ENCODE results near the gene BRINP3. TPM values are rescaled to one million over a fixed set of nuclear protein-coding genes. Genes with fewer than 3 reads are reported as not detected.
A peak's percentile ranks its signal among the peaks of the same experiment; 100 is the strongest.

The BRINP3 gene
- total RNA-seq, 2 donors from 2014 or later, result 19.1 to 19.6 TPM

GRCh38 chr1:190474010-190474409 lies 3.7 kb downstream of the BRINP3 start:
- Histone ChIP-seq H3K36me3 (no peaks in the 10 kb centered on the region), H3K27me3 (no peaks in the 10 kb centered on the region), H3K9ac (ENCODE audit: low read depth in 2 of 2, low read length in 2 of 2) (peak overlapping the region in 1 of 2 donors; percentile 96), H3K9me3 (no peaks in the 10 kb centered on the region), H3K4me1 (no peaks in the 10 kb centered on the region), H3K27ac (peak overlapping the region; percentile 81), H3K4me3 (peak overlapping the region; percentile 33)
- TF ChIP-seq, protein P1, sequence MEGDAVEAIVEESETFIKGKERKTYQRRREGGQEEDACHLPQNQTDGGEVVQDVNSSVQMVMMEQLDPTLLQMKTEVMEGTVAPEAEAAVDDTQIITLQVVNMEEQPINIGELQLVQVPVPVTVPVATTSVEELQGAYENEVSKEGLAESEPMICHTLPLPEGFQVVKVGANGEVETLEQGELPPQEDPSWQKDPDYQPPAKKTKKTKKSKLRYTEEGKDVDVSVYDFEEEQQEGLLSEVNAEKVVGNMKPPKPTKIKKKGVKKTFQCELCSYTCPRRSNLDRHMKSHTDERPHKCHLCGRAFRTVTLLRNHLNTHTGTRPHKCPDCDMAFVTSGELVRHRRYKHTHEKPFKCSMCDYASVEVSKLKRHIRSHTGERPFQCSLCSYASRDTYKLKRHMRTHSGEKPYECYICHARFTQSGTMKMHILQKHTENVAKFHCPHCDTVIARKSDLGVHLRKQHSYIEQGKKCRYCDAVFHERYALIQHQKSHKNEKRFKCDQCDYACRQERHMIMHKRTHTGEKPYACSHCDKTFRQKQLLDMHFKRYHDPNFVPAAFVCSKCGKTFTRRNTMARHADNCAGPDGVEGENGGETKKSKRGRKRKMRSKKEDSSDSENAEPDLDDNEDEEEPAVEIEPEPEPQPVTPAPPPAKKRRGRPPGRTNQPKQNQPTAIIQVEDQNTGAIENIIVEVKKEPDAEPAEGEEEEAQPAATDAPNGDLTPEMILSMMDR (IDR thresholded peaks at IDR 0.05), result no peak
- no peak for DNase-seq
- intact Hi-C loops (cut with DNase I), result no loop called here

DNA sequence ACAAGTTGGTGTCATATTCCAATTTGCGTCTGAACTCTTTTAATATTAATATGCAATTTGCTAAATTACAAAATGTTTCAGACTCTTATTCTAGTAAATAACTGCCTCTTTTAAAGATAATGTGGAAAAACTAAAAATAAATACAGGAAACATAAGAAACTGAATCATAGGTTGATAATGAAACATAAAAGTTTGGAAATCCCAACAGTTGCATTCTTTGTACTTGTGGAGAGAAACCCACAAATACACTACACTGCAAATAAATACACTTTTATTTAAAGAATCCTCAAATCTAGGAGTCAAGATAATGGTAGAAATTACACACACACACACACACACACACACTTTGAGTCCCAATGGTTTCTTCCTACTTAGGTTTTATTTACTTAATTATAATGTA lies 5.2 kb downstream of the BRINP3 start:
- DNase-seq, result no peak
- Histone ChIP-seq H3K27ac (no peak overlapping the region), H3K4me1 (no peaks in the 10 kb centered on the region), H3K9me3 (no peaks in the 10 kb centered on the region), H3K9ac (ENCODE audit: low read depth in 2 of 2, low read length in 2 of 2) (peak overlapping the region in 1 of 2 donors; percentile 34), H3K4me3 (peak overlapping the region; percentile 33), H3K36me3 (no peaks in the 10 kb centered on the region), H3K27me3 (no peaks in the 10 kb centered on the region)
- intact Hi-C loops (cut with DNase I), result no loop called here
- TF ChIP-seq, protein P1 (IDR thresholded peaks at IDR 0.05), result no peak

GRCh38 chr1:190472042-190472441 lies 5.6 kb downstream of the BRINP3 start:
- Histone ChIP-seq H3K27ac (no peak overlapping the region), H3K4me3 (peak overlapping the region; percentile 33)
- DNase-seq, result no peak

GRCh38 chr1:190464690-190465089 lies 13.0 kb downstream of the BRINP3 start:
- Histone ChIP-seq H3K4me3 (no peak overlapping the region), H3K4me1 (no peaks in the 10 kb centered on the region), H3K9ac (ENCODE audit: low read depth in 2 of 2, low read length in 2 of 2) (no peak overlapping the region), H3K27ac (no peak overlapping the region), H3K36me3 (no peaks in the 10 kb centered on the region), H3K27me3 (no peaks in the 10 kb centered on the region), H3K9me3 (no peaks in the 10 kb centered on the region)
- no peak for DNase-seq
- TF ChIP-seq, protein P1 (IDR thresholded peaks at IDR 0.05), result no peak
- intact Hi-C loops (cut with DNase I), result no loop called here

More at GRCh38 chr1:190472042-190472441, 5.6 kb downstream of the BRINP3 start:
- intact Hi-C loops (cut with DNase I), result no loop called here
- Histone ChIP-seq H3K9me3 (no peaks in the 10 kb centered on the region), H3K27me3 (no peaks in the 10 kb centered on the region), H3K36me3 (no peaks in the 10 kb centered on the region), H3K4me1 (no peaks in the 10 kb centered on the region), H3K9ac (ENCODE audit: low read depth in 2 of 2, low read length in 2 of 2) (no peak overlapping the region)
- TF ChIP-seq, protein P1 (IDR thresholded peaks at IDR 0.05), result no peak

- Histone ChIP-seq H3K27ac (no peak overlapping the region), H3K9ac (ENCODE audit: low read depth in 2 of 2, low read length in 2 of 2) (no peak overlapping the region), H3K4me1 (no peaks in the 10 kb centered on the region), H3K9me3 (no peaks in the 10 kb centered on the region), H3K36me3 (no peaks in the 10 kb centered on the region), H3K4me3 (no peak overlapping the region), H3K27me3 (no peaks in the 10 kb centered on the region)
- intact Hi-C loops (cut with DNase I), result no loop called here
- TF ChIP-seq, protein P1 (IDR thresholded peaks at IDR 0.05), result no peak
- DNase-seq, result no peak
Observed at GRCh38 chr1:190456129-190456528, 21.5 kb downstream of the BRINP3 start.
